ENCODE measurements around the gene GMPS.

GRCh38 chr3:155912579-155913190 is 42.2 kb downstream of the GMPS start:
- TF ChIP-seq POLR2AphosphoS5 (IDR thresholded peaks at IDR 0.05; ENCODE audit: low read depth) (no peak), GABPA (IDR thresholded peaks at IDR 0.05; ENCODE audit: low read depth) (no peak)
- TF ChIP-seq, protein P1, sequence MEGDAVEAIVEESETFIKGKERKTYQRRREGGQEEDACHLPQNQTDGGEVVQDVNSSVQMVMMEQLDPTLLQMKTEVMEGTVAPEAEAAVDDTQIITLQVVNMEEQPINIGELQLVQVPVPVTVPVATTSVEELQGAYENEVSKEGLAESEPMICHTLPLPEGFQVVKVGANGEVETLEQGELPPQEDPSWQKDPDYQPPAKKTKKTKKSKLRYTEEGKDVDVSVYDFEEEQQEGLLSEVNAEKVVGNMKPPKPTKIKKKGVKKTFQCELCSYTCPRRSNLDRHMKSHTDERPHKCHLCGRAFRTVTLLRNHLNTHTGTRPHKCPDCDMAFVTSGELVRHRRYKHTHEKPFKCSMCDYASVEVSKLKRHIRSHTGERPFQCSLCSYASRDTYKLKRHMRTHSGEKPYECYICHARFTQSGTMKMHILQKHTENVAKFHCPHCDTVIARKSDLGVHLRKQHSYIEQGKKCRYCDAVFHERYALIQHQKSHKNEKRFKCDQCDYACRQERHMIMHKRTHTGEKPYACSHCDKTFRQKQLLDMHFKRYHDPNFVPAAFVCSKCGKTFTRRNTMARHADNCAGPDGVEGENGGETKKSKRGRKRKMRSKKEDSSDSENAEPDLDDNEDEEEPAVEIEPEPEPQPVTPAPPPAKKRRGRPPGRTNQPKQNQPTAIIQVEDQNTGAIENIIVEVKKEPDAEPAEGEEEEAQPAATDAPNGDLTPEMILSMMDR (IDR thresholded peaks at IDR 0.05; ENCODE audit: insufficient read depth, low read length) = no peak
- TF ChIP-seq, protein P2, sequence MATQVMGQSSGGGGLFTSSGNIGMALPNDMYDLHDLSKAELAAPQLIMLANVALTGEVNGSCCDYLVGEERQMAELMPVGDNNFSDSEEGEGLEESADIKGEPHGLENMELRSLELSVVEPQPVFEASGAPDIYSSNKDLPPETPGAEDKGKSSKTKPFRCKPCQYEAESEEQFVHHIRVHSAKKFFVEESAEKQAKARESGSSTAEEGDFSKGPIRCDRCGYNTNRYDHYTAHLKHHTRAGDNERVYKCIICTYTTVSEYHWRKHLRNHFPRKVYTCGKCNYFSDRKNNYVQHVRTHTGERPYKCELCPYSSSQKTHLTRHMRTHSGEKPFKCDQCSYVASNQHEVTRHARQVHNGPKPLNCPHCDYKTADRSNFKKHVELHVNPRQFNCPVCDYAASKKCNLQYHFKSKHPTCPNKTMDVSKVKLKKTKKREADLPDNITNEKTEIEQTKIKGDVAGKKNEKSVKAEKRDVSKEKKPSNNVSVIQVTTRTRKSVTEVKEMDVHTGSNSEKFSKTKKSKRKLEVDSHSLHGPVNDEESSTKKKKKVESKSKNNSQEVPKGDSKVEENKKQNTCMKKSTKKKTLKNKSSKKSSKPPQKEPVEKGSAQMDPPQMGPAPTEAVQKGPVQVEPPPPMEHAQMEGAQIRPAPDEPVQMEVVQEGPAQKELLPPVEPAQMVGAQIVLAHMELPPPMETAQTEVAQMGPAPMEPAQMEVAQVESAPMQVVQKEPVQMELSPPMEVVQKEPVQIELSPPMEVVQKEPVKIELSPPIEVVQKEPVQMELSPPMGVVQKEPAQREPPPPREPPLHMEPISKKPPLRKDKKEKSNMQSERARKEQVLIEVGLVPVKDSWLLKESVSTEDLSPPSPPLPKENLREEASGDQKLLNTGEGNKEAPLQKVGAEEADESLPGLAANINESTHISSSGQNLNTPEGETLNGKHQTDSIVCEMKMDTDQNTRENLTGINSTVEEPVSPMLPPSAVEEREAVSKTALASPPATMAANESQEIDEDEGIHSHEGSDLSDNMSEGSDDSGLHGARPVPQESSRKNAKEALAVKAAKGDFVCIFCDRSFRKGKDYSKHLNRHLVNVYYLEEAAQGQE (IDR thresholded peaks at IDR 0.05; ENCODE audit: insufficient replicate concordance, low read depth) = no peak
